ENCODE measurements around the gene UCP2. TPM values are rescaled to one million over a fixed set of nuclear protein-coding genes. Genes with fewer than 3 reads are reported as not detected.

The UCP2 gene
- total and polyA plus RNA-seq, 9 of the 15 experiments (the other 6 are each of a cell fraction or from before 2014, with no cell fraction given): 19.2 to 216 (median 87.9) TPM

- TF ChIP-seq MGA (IDR thresholded peaks at IDR 0.05) (no peak), ZNF174 (CRISPR knock-in tag; IDR thresholded peaks at IDR 0.05) (no peak), SIRT6 (IDR thresholded peaks at IDR 0.05; ENCODE audit: low read depth, low read length) (no peak), HBP1 (CRISPR knock-in tag; IDR thresholded peaks at IDR 0.05) (no peak), IRF2 (CRISPR knock-in tag; IDR thresholded peaks at IDR 0.05) (no peak), FOSL1 (tag; conservative IDR thresholded peaks at IDR 0.05) (peak; percentile 29; the same call in 1 of the 2 replicates), HDAC2 (IDR thresholded peaks at IDR 0.05) (0 out of 2 replicates have a peak, but pooled peaks have one; percentile 54), ATF3 (IDR thresholded peaks at IDR 0.05) (no peak), ATF3 (CRISPR knock-in tag; conservative IDR thresholded peaks at IDR 0.05) (no peak), HDAC1 (IDR thresholded peaks at IDR 0.05) (peak in 1 of 2 experiments; percentile 65; a peak in 2 of 4 replicates), ZNF140 (CRISPR knock-in tag; IDR thresholded peaks at IDR 0.05) (no peak), ZNF134 (CRISPR knock-in tag; conservative IDR thresholded peaks at IDR 0.05) (no peak), DIDO1 (tag; IDR thresholded peaks at IDR 0.05; ENCODE audit: low read depth) (no peak), SMAD2 (IDR thresholded peaks at IDR 0.05; ENCODE audit: low read depth, low read length) (no peak), ZNF431 (CRISPR knock-in tag; IDR thresholded peaks at IDR 0.05) (no peak), HCFC1 (IDR thresholded peaks at IDR 0.05; ENCODE audit: low read depth, low read length) (no peak), TRIM28 (IDR thresholded peaks at IDR 0.05) (no peak), ADNP (tag; IDR thresholded peaks at IDR 0.05) (no peak)
These were observed 40.6 kb downstream of the UCP2 start (continued) for GRCh38 chr11:73942010-73942409.

All from K562 (cell line).